Astrocyte (in vitro differentiated cells and primary cell): ENCODE measurements around the gene CCDC78. TPM values are rescaled to one million over a fixed set of nuclear protein-coding genes. Genes with fewer than 3 reads are reported as not detected.
"Not testable (repeated sequence)": the region's sequence is repeated elsewhere in the genome, so short reads cannot be mapped to it uniquely, and the experiment has no call there.

ENCODE experiments used
- DNase-seq: peaks from one replicate; pipeline ENCODE4 v3.0.0-alpha.2; 2010; ENCODE audit warnings: low read depth
- FAIRE-seq: peaks from 2 replicates; lab custom pipeline; 2011; peaks lifted over from hg19 to GRCh38; lab: Jason Lieb, UNC
- H2AFZ ChIP-seq: 2 replicates; pipeline ENCODE4 v1.6.0; 2012; ENCODE audit warnings: low read depth, low read length, inconsistent platforms
- H3K27ac ChIP-seq: 2 replicates; pipeline ENCODE4 v1.5.1; 2011; ENCODE audit warnings: low read depth, low read length, inconsistent platforms
- H3K27me3 ChIP-seq: 2 replicates; pipeline ENCODE4 v1.6.0; 2011; ENCODE audit warnings: low read length, inconsistent platforms; ENCODE audit not compliant: insufficient read depth
- H3K36me3 ChIP-seq: 2 replicates; pipeline ENCODE4 v1.5.1; 2011; ENCODE audit warnings: low read length, inconsistent platforms; ENCODE audit not compliant: insufficient read depth
- H3K4me1 ChIP-seq: 2 replicates; pipeline ENCODE4 v1.5.1; 2011; ENCODE audit warnings: low read length, inconsistent platforms; ENCODE audit not compliant: insufficient read depth
- H3K4me2 ChIP-seq: 2 replicates; pipeline ENCODE4 v1.6.0; 2012; ENCODE audit warnings: low read length, inconsistent platforms
- H3K4me3 ChIP-seq: 2 replicates; pipeline ENCODE4 v1.5.1; 2011; ENCODE audit warnings: low read depth, mild to moderate bottlenecking, low read length, inconsistent platforms; ENCODE audit not compliant: insufficient read depth
- H3K79me2 ChIP-seq: 2 replicates; pipeline ENCODE4 v1.6.0; 2012; ENCODE audit warnings: mild to moderate bottlenecking, low read length, inconsistent platforms; ENCODE audit not compliant: insufficient read depth
- H3K9ac ChIP-seq: 2 replicates; pipeline ENCODE4 v1.6.0; 2012; ENCODE audit warnings: mild to moderate bottlenecking, low read length, inconsistent platforms
- H3K9me3 ChIP-seq: 2 replicates; pipeline ENCODE4 v1.5.1; 2012; ENCODE audit warnings: low read depth, mild to moderate bottlenecking, low read length, inconsistent platforms; ENCODE audit not compliant: insufficient read depth
- H4K20me1 ChIP-seq: 2 replicates; pipeline ENCODE4 v1.6.0; 2012; ENCODE audit warnings: low read length, inconsistent platforms; ENCODE audit not compliant: insufficient read depth
- H3K27ac Mint-ChIP-seq: one replicate; pipeline ENCODE4 v1.8.0; 2021; ENCODE audit warnings: mild to moderate bottlenecking, mixed read lengths; ENCODE audit not compliant: unreplicated experiment
- H3K27me3 Mint-ChIP-seq: one replicate; pipeline ENCODE4 v1.8.0; 2021; ENCODE audit warnings: low read depth, mixed read lengths; ENCODE audit not compliant: unreplicated experiment
- H3K36me3 Mint-ChIP-seq: one replicate; pipeline ENCODE4 v1.8.0; 2021; ENCODE audit warnings: low read depth, mixed read lengths; ENCODE audit not compliant: unreplicated experiment
- H3K4me1 Mint-ChIP-seq: one replicate; pipeline ENCODE4 v1.8.0; 2021; ENCODE audit warnings: low read depth, mixed read lengths; ENCODE audit not compliant: unreplicated experiment
- H3K4me3 Mint-ChIP-seq: one replicate; pipeline ENCODE4 v1.8.0; 2021; ENCODE audit warnings: mild to moderate bottlenecking, moderate library complexity, mixed read lengths; ENCODE audit not compliant: unreplicated experiment
- H3K9me3 Mint-ChIP-seq: one replicate; pipeline ENCODE4 v1.8.0; 2021; ENCODE audit warnings: mild to moderate bottlenecking, mixed read lengths; ENCODE audit not compliant: unreplicated experiment
- CTCF ChIP-seq: IDR thresholded peaks from 2 replicates; pipeline ENCODE4 v1.5.1; 2011; ENCODE audit warnings: low read depth, mild to moderate bottlenecking, inconsistent platforms, low read length, moderate library complexity; ENCODE audit not compliant: insufficient read depth
- EZH2 ChIP-seq: IDR thresholded peaks from 2 replicates; pipeline ENCODE4 v1.6.1; 2012; ENCODE audit warnings: mild to moderate bottlenecking, low read length, inconsistent platforms; ENCODE audit not compliant: insufficient read depth
- total RNA-seq: library from RNA; stranded (reverse); gene quantifications from 2 replicates; pipeline ENCODE4 v1.2.1, GENCODE V29; 2021

The CCDC78 gene
- total RNA-seq, 1 donor from 2014 or later, result 4.7 TPM

- TF ChIP-seq CTCF (no peak), EZH2 (no peak)
- Histone ChIP-seq H3K36me3 (no peaks in the 10 kb centered on the region), H3K9ac (no peak overlapping the region), H4K20me1 (no peaks in the 10 kb centered on the region), H2AFZ (no peak overlapping the region), H3K4me1 (peaks cover 3% of the 10 kb centered on the region), H3K4me2 (no peak overlapping the region), H3K79me2 (no peaks in the 10 kb centered on the region), H3K4me3 (no peak overlapping the region), H3K9me3 (no peaks in the 10 kb centered on the region), H3K27me3 (no peaks in the 10 kb centered on the region), H3K27ac (no peak overlapping the region)
- H3K27ac Mint-ChIP-seq, result no peak overlapping the region
- no peaks in the 10 kb centered on the region for H3K36me3 Mint-ChIP-seq
- no peak for FAIRE-seq
- peaks cover 3% of the 10 kb centered on the region for H3K4me1 Mint-ChIP-seq
- no peak for DNase-seq
- no peaks in the 10 kb centered on the region for H3K9me3 Mint-ChIP-seq
- H3K4me3 Mint-ChIP-seq, result no peak overlapping the region
- H3K27me3 Mint-ChIP-seq, result no peaks in the 10 kb centered on the region
Observed at GRCh38 chr16:745739-746138, 19.5 kb upstream of the CCDC78 start.

DNA sequence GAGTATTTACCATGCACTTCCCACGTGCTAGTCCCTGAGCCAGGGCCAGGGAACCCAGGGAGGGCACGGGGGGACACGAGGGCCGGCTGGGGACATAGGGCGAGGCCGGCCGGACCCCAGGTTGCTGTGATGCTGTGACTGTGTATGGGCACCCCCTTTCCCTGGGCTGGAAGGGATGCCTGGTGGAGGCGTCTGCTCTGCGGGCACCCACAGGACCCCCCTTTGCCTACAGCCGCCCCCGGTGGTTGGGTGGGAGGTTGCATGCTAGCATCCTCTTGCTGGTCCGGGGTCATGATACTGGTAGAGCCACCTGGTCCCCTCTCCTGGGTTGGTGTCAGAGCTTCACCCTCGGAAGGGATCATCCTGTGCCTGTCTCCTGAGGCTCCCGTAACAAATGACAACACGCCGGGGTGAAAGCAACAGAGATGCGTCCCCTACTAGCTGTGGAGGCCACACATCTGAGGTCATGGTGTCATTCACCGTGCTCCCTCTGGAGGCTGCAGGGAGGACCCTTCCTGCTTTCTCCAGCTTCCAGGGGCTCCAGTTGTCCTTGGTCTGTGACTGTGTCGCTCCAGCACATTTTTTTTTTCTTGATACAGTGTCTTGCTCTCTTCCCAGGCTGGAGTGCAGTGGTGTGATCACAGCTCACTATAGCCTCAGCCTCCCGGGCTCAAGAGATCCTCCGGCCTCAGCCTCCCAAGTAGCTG is 17.7 kb upstream of the CCDC78 start:
- H4K20me1 ChIP-seq, result peaks cover 5% of the 10 kb centered on the region
- H3K9me3 ChIP-seq, result no peaks in the 10 kb centered on the region
- H3K4me3 ChIP-seq, result no peak overlapping the region
- H3K36me3 ChIP-seq, result peaks cover 2% of the 10 kb centered on the region
- peaks cover 11% of the 10 kb centered on the region for H3K79me2 ChIP-seq
- Mint-ChIP-seq H3K4me1 (peaks cover 5% of the 10 kb centered on the region), H3K36me3 (no peaks in the 10 kb centered on the region), H3K27me3 (no peaks in the 10 kb centered on the region), H3K9me3 (no peaks in the 10 kb centered on the region), H3K4me3 (no peak overlapping the region), H3K27ac (no peak overlapping the region)
- H3K27me3 ChIP-seq, result no peaks in the 10 kb centered on the region
- DNase-seq (no peak), FAIRE-seq (no peak)
- H3K4me2 ChIP-seq, result no peak overlapping the region
- peaks cover 9% of the 10 kb centered on the region for H3K4me1 ChIP-seq
- H3K9ac ChIP-seq, result no peak overlapping the region
- no peak overlapping the region for H3K27ac ChIP-seq
- TF ChIP-seq EZH2, result no peak
- TF ChIP-seq CTCF, result no peak
- no peak overlapping the region for H2AFZ ChIP-seq

- H3K9me3 ChIP-seq, H3K9me3 Mint-ChIP-seq, H3K9ac ChIP-seq, H3K27ac Mint-ChIP-seq, H3K4me1 Mint-ChIP-seq, H3K4me1 ChIP-seq, DNase-seq, H3K36me3 ChIP-seq, H3K27me3 Mint-ChIP-seq, H3K4me3 Mint-ChIP-seq, H2AFZ ChIP-seq, H3K27me3 ChIP-seq, H3K27ac ChIP-seq, H4K20me1 ChIP-seq, H3K36me3 Mint-ChIP-seq, FAIRE-seq, H3K4me3 ChIP-seq, H3K4me2 ChIP-seq: not testable (repeated sequence)
- H3K79me2 ChIP-seq, result peaks cover 11% of the 10 kb centered on the region
Observed at GRCh38 chr16:742894-743293, 16.7 kb upstream of the CCDC78 start.
